ENCODE data around the gene SLCO4A1.

The SLCO4A1 gene

DNA sequence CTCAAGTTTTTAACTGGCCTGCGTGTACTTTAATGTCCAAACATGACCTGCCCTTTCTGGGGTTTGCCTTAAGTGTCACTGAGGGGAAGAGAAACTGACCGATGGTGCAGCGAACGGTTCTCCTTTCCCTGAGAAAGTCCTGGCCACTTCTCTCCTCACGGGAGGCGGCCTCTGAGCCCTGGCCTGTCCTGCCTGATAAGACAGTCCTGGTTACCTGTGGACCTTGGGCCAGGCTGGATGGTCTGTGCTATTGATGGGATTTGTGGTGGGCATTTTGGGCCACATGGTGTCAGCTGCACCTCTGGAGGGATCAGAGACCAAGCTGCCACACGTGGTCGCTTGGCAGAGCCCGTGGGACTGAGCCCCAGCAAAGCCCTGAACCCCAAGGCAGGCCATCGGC is 54.7 kb downstream of the SLCO4A1 start:
- H3K4me3 ChIP-seq (replicated peaks in 1 of 2; ENCODE audit: low read depth in 2 of 2, low read length in 2 of 2), result no peak overlapping the region
- DNase-seq (ENCODE audit: low read depth in 2 of 2), result no peak
- TF ChIP-seq, protein P1, sequence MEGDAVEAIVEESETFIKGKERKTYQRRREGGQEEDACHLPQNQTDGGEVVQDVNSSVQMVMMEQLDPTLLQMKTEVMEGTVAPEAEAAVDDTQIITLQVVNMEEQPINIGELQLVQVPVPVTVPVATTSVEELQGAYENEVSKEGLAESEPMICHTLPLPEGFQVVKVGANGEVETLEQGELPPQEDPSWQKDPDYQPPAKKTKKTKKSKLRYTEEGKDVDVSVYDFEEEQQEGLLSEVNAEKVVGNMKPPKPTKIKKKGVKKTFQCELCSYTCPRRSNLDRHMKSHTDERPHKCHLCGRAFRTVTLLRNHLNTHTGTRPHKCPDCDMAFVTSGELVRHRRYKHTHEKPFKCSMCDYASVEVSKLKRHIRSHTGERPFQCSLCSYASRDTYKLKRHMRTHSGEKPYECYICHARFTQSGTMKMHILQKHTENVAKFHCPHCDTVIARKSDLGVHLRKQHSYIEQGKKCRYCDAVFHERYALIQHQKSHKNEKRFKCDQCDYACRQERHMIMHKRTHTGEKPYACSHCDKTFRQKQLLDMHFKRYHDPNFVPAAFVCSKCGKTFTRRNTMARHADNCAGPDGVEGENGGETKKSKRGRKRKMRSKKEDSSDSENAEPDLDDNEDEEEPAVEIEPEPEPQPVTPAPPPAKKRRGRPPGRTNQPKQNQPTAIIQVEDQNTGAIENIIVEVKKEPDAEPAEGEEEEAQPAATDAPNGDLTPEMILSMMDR (IDR thresholded peaks at IDR 0.05; ENCODE audit: low read depth, low read length), result no peak

DNA sequence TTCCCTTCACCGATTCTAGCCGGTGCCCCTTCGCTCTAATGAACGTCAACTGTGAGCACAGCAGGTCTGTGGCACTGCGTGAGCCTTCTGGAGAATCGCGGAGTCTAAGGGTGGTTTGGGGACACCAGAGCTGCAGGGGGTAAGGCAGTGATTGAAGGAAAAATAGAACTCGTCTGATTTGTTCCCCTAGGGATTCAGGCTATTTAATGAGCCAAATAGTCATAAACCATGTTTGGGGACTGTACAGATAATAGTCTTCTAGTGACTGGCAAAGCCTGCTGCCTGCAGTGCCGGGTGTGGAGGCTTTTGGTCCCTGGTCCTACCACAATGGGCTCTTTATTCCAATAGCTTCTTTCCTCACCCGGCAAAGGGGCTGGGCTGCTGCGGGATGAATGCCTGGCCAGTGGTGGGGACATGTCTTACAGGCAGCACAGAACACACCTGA is 55.2 kb downstream of the SLCO4A1 start:
- no peak for DNase-seq (ENCODE audit: low read depth in 2 of 2)
- no peak overlapping the region for H3K4me3 ChIP-seq (replicated peaks in 1 of 2; ENCODE audit: low read depth in 2 of 2, low read length in 2 of 2)
- TF ChIP-seq, protein P1 (IDR thresholded peaks at IDR 0.05; ENCODE audit: low read depth, low read length), result no peak

DNA sequence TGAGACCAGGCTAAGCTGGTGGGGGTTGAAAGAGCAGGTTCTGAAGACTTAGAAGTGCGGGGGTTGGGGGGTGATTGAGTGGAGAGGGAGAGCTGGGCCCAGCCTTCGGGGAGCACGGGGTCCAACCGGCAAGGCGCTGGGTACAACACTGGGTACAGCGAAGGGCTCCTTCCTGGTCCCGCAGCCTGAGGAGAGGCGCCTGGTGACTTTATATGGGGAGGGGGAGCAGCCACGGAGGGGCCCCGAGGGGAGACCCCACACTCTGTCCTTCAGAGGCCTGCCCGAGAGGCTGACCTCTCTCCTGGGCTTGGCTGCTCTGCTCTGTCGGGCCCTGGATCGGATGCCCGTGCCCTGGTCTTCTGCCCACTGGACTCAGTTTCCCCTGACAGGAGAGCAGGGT is 55.9 kb downstream of the SLCO4A1 start:
- TF ChIP-seq, protein P1 (IDR thresholded peaks at IDR 0.05; ENCODE audit: low read depth, low read length), result no peak
- no peak for DNase-seq (ENCODE audit: low read depth in 2 of 2)
- no peak overlapping the region for H3K4me3 ChIP-seq (replicated peaks in 1 of 2; ENCODE audit: low read depth in 2 of 2, low read length in 2 of 2)

DNA sequence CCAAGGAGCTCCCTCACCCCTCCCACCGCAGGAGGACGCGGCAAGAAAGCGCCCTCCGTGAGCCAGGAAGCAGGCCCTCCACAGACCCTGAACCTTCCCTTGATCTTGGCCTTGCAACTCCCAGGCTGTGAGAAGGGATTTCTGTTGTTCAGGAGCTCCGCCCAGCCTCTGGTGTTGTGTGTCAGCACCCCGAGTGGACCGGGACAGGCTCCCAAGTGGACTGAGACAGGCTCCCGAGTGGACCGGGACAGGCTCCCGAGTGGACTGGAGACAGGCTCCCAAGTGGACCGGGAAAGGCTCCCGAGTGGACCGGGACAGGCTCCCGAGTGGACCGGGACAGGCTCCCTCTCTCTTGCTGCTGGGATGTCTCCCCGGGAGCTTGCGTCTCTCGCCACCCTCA is 57.0 kb downstream of the SLCO4A1 start:
- TF ChIP-seq, protein P1 (IDR thresholded peaks at IDR 0.05; ENCODE audit: low read depth, low read length), result no peak
- DNase-seq (ENCODE audit: low read depth in 2 of 2), result no peak
- H3K4me3 ChIP-seq (replicated peaks in 1 of 2; ENCODE audit: low read depth in 2 of 2, low read length in 2 of 2), result no peak overlapping the region

DNA sequence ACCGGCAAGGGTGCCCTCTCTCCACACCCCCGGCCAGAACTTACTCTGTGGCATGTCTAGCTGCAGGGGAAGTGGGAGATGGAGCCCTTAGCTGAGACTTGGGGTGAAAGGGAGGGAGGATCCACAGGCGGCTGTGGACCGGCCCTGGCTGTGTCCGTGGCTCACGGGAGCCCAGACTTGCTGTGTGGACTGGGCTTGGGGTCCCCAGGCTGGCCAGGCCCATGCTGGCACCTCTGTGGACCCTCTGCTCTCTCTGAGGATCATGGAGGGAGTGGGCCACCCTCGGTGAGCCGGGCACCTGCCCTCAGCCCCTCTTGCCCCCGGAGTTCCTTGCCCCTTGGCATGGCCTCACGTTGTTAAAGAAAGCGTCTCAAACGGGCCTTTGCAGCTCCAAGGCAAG is 57.4 kb downstream of the SLCO4A1 start:
- no peak for DNase-seq (ENCODE audit: low read depth in 2 of 2)
- no peak overlapping the region for H3K4me3 ChIP-seq (replicated peaks in 1 of 2; ENCODE audit: low read depth in 2 of 2, low read length in 2 of 2)
- TF ChIP-seq, protein P1 (IDR thresholded peaks at IDR 0.05; ENCODE audit: low read depth, low read length), result no peak

DNA sequence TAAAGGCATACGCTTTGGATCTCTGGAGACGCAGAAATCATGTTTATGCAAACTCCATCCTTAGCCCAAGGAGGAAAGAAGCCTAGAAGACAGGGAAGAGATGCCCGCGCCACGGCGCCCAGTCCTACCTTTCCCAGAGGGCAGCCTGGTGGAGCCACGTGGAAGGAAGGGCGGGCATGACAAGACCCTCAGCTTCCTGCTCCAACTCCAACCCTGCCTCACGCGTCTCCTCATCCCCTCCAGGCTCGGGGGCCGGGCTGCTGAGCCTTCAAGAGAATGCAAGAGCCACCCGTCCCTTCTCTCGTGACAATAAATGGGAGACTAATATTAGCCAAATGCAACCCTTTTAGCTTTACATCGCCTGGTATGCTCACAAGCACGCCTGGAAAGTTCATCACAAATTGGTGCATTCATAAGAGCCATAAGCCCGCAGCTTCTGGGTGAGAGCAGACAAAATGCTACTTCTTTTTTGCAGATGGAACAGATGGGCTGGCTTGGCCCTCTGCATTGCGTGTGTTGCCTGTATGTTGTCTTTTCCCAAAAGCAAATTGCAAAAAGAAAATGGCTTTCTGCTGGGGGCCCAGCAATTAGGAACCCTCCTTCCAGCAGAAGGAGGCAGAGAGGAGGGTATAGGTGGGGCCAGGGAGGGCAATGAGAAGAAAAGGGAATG is 58.1 kb downstream of the SLCO4A1 start:
- no peak overlapping the region for H3K4me3 ChIP-seq (replicated peaks in 1 of 2; ENCODE audit: low read depth in 2 of 2, low read length in 2 of 2)
- DNase-seq (ENCODE audit: low read depth in 2 of 2), result no peak
- TF ChIP-seq, protein P1 (IDR thresholded peaks at IDR 0.05; ENCODE audit: low read depth, low read length), result no peak

Data from cardiac fibroblast (primary cell).